ENCODE results near the gene ZGLP1.

DNA sequence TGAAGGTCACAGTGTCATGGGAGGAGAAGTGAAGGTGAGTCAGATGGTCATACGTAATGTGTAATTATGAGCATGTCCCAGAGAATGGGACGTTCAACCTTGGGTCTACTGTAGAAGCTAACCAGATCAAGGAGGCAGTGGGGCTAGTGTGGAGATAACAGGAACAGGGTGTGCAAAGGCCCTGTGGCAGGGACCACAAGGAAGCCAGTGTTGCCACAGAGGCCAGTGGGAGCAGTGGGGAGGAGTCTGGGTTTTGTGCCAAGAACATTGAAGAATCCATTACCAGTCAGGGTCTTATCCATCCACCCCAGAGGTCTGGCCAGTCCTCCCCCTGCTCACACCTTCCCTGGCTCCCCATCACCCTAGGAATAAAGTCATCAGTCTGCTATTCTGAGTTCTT lies 54.3 kb downstream of the ZGLP1 start:
- TF ChIP-seq, protein P1, sequence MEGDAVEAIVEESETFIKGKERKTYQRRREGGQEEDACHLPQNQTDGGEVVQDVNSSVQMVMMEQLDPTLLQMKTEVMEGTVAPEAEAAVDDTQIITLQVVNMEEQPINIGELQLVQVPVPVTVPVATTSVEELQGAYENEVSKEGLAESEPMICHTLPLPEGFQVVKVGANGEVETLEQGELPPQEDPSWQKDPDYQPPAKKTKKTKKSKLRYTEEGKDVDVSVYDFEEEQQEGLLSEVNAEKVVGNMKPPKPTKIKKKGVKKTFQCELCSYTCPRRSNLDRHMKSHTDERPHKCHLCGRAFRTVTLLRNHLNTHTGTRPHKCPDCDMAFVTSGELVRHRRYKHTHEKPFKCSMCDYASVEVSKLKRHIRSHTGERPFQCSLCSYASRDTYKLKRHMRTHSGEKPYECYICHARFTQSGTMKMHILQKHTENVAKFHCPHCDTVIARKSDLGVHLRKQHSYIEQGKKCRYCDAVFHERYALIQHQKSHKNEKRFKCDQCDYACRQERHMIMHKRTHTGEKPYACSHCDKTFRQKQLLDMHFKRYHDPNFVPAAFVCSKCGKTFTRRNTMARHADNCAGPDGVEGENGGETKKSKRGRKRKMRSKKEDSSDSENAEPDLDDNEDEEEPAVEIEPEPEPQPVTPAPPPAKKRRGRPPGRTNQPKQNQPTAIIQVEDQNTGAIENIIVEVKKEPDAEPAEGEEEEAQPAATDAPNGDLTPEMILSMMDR (conservative IDR thresholded peaks at IDR 0.05; ENCODE audit: low read length), result no peak
- no peak for TF ChIP-seq EZH2phosphoT487 (IDR thresholded peaks at IDR 0.05; ENCODE audit: borderline replicate concordance, low read depth, low read length)

All from OCI-LY7 (cell line).